Nephron (organoid): Measurements from ENCODE around the gene DIAPH2.

ENCODE experiments used
- H3K27ac Mint-ChIP-seq, 3 experiments: 2 replicates each; pipeline ENCODE4 v1.8.0; 2020; ENCODE audit warnings: mixed read lengths in 3 of 3, mild to moderate bottlenecking in 2 of 3, moderate library complexity in 1 of 3
- H3K27me3 Mint-ChIP-seq: 2 replicates; pipeline ENCODE4 v1.8.0; 2021; ENCODE audit warnings: low read depth, mild to moderate bottlenecking, moderate library complexity, mixed read lengths
- H3K36me3 Mint-ChIP-seq: 2 replicates; pipeline ENCODE4 v1.8.0; 2020; ENCODE audit warnings: low read depth, mixed read lengths
- H3K4me1 Mint-ChIP-seq: 2 replicates; pipeline ENCODE4 v1.8.0; 2020; ENCODE audit warnings: mixed read lengths
- H3K4me3 Mint-ChIP-seq, 3 experiments: 2 replicates each; pipeline ENCODE4 v1.8.0; 2020; ENCODE audit warnings: mild to moderate bottlenecking in 3 of 3, mixed read lengths in 3 of 3, moderate library complexity in 2 of 3
- H3K9me3 Mint-ChIP-seq: 2 replicates; pipeline ENCODE4 v1.8.0; 2020; ENCODE audit warnings: mixed read lengths
- TF ChIP-seq, protein P1 (sequence below), 3 experiments: fragments of 200-600 bp; sonication (generic); IDR thresholded peaks; one replicate each; pipeline ENCODE4 v1.5.0; 2021; ENCODE audit warnings: antibody characterized with exemption in 3 of 3; ENCODE audit not compliant: unreplicated experiment in 3 of 3

DIAPH2 gene

DNA sequence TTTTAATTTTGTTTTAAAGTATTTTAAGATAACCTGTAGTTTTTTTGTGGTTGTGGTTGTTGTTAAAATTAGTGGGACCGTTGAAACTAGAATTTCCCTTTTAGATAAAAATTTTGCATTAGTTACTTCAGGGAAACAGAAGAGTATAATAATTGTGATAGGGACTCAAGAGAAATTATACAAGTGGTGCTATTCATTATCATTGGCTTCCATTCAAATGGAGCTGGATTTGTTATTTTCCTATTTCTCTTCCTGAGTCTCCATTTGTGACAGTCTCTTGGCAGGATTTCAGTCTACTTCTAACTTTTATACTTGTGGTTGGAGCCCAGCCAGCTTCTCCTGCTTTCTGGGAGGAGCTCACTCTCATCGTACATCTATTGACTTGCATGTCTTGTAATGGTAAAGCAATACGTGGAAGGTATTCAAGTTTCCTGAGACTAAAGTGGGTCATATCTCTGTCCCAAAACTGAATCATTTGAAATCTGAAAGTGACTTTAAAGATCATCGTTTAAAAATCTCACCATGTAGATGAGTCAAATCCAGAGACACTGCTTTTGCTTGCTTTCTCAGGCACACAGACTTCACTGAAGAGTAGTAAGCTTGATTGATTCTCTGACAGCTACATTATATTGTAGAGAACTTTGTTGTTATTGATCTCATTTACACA is 354.9 kb downstream of the DIAPH2 start:
- H3K9me3 Mint-ChIP-seq = no peaks in the 10 kb centered on the region
- peaks cover 12% of the 10 kb centered on the region for H3K4me1 Mint-ChIP-seq
- H3K27ac Mint-ChIP-seq = peak overlapping the region in 2 of 3 experiments; percentile 26 to 48
- no peak overlapping the region for H3K4me3 Mint-ChIP-seq
- no peaks in the 10 kb centered on the region for H3K36me3 Mint-ChIP-seq
- no peaks in the 10 kb centered on the region for H3K27me3 Mint-ChIP-seq
- TF ChIP-seq, protein P1, sequence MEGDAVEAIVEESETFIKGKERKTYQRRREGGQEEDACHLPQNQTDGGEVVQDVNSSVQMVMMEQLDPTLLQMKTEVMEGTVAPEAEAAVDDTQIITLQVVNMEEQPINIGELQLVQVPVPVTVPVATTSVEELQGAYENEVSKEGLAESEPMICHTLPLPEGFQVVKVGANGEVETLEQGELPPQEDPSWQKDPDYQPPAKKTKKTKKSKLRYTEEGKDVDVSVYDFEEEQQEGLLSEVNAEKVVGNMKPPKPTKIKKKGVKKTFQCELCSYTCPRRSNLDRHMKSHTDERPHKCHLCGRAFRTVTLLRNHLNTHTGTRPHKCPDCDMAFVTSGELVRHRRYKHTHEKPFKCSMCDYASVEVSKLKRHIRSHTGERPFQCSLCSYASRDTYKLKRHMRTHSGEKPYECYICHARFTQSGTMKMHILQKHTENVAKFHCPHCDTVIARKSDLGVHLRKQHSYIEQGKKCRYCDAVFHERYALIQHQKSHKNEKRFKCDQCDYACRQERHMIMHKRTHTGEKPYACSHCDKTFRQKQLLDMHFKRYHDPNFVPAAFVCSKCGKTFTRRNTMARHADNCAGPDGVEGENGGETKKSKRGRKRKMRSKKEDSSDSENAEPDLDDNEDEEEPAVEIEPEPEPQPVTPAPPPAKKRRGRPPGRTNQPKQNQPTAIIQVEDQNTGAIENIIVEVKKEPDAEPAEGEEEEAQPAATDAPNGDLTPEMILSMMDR (IDR thresholded peaks at IDR 0.05; ENCODE audit: unreplicated experiment in 3 of 3) = no peak

DNA sequence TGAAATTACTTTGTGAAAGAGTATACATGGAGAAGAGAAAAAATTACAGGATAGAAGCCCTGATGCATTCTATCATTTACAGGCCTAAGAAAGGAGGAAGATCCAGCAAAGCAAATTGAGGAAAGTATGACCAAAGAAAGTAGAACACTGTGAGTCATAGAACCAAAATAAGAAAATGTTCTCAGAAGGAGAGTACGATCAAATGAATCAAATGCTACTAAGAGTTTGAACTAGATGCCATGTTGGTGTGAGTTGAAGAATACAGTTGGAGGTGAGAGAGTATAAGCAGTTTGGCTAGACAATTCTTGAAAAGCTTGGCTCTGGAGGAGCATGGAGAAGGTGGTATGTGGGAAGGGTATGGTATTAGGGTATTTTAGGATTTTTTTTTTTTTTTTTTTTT is 360.8 kb downstream of the DIAPH2 start:
- Mint-ChIP-seq H3K27ac (no peak overlapping the region), H3K4me1 (peaks cover 4% of the 10 kb centered on the region), H3K9me3 (no peaks in the 10 kb centered on the region), H3K36me3 (no peaks in the 10 kb centered on the region), H3K27me3 (no peaks in the 10 kb centered on the region), H3K4me3 (no peak overlapping the region)
- TF ChIP-seq, protein P1 (IDR thresholded peaks at IDR 0.05; ENCODE audit: unreplicated experiment in 3 of 3) = no peak

DNA sequence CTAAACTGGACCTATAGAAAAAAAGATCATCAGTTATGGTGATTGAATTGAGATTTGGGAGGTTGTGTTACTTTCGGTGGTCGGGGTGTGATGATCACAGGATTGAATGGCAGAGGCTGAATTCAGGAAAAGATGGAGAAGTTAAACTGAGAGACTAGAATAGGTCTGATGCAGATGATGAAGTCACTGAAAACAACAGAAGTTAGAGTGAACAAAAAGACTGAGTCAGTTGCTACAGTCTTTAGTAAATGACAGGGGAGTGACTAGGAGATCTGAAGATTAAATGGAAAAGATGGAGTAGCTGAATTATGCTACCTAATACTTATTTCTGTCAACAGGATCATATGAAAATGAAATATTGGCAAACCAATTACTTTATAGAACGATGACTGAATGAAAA is 362.2 kb downstream of the DIAPH2 start:
- Mint-ChIP-seq H3K36me3 (no peaks in the 10 kb centered on the region), H3K4me1 (peaks cover 7% of the 10 kb centered on the region), H3K27ac (no peak overlapping the region), H3K9me3 (no peaks in the 10 kb centered on the region), H3K27me3 (no peaks in the 10 kb centered on the region), H3K4me3 (no peak overlapping the region)
- TF ChIP-seq, protein P1 (IDR thresholded peaks at IDR 0.05; ENCODE audit: unreplicated experiment in 3 of 3) = no peak

DNA sequence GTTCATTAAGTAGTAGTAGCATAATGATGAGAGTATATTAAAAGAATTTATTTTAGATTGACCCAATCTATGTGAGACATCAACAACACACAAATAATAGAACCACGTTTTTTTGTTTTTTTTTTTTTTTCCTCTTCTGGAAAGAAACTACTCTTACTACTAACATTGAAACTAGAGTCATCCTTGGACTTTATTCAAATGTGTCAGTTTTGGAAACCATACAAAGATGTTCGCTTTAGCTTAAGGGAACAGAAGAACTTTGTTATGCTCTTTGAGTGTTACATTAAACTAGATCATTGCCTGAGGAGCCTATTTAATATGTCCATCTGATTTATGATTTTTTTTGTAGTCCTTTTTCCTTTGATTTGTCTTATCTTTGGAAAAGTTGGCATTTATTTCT is 365.8 kb downstream of the DIAPH2 start:
- no peak overlapping the region for H3K4me3 Mint-ChIP-seq

DNA sequence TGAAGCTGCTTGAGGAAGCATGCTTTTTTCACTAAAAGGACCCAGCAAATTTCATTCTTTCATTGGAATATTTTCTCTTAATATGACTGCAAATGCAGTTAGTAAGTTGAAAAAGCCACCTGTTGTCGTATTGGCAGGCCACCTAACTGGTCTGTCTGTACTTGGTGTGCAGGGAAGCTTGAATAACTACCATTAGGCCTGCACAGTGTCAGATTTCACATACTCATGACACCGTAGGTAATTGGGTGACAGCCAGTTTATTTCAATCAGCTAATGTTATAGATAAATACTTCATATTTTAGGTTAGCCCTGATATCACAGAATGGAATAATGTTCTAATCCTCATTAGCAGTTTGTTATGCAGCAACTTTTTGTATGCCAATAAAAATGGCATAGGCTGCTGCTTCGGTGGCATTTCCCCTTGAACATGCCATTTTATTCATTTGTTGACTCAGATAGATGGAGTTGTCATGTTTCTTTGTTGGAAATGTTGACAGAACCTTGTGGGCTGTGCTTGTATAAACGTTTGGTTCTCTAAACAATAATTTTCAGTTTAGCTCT is 372.8 kb downstream of the DIAPH2 start:
- peak overlapping the region in 1 of 3 experiments; percentile 32 for H3K27ac Mint-ChIP-seq
- H3K36me3 Mint-ChIP-seq = no peaks in the 10 kb centered on the region
- H3K4me3 Mint-ChIP-seq = no peak overlapping the region
- TF ChIP-seq, protein P1 (IDR thresholded peaks at IDR 0.05; ENCODE audit: unreplicated experiment in 3 of 3) = no peak
- H3K27me3 Mint-ChIP-seq = no peaks in the 10 kb centered on the region
- H3K9me3 Mint-ChIP-seq = no peaks in the 10 kb centered on the region
- no peaks in the 10 kb centered on the region for H3K4me1 Mint-ChIP-seq

More for the DNA sequence above, 365.8 kb downstream of the DIAPH2 start:
- H3K9me3 Mint-ChIP-seq = no peaks in the 10 kb centered on the region
- H3K27me3 Mint-ChIP-seq = no peaks in the 10 kb centered on the region
- peaks cover 7% of the 10 kb centered on the region for H3K4me1 Mint-ChIP-seq
- H3K36me3 Mint-ChIP-seq = no peaks in the 10 kb centered on the region
- TF ChIP-seq, protein P1 (IDR thresholded peaks at IDR 0.05; ENCODE audit: unreplicated experiment in 3 of 3) = no peak
- H3K27ac Mint-ChIP-seq = peak overlapping the region in 1 of 3 experiments; percentile 29

DNA sequence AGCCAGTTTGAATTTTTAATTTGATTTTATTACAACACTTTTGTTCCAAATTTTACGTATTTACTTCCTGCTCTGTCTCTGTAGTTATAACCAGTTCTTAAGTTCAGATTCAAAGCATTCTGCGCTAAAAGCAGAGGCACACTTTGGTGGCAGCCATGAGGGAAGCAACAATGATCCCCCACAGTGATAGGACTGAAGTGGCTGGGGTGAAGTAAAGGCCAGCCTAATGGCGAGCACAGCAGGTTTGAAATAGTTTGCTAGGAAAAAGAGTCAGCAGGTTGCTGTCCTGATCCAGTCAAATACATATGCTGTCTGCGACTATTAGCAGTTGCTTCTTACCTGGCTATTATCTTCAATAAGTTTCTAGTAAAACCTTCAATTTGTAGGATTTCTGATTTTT is 375.4 kb downstream of the DIAPH2 start:
- no peaks in the 10 kb centered on the region for H3K9me3 Mint-ChIP-seq

More for the DNA sequence above, 375.4 kb downstream of the DIAPH2 start:
- Mint-ChIP-seq H3K4me3 (no peak overlapping the region), H3K27ac (no peak overlapping the region), H3K27me3 (no peaks in the 10 kb centered on the region), H3K4me1 (no peaks in the 10 kb centered on the region), H3K36me3 (no peaks in the 10 kb centered on the region)
- TF ChIP-seq, protein P1 (IDR thresholded peaks at IDR 0.05; ENCODE audit: unreplicated experiment in 3 of 3) = no peak
